ENCODE data around the gene SEMA3E.

Gene SEMA3E

DNA sequence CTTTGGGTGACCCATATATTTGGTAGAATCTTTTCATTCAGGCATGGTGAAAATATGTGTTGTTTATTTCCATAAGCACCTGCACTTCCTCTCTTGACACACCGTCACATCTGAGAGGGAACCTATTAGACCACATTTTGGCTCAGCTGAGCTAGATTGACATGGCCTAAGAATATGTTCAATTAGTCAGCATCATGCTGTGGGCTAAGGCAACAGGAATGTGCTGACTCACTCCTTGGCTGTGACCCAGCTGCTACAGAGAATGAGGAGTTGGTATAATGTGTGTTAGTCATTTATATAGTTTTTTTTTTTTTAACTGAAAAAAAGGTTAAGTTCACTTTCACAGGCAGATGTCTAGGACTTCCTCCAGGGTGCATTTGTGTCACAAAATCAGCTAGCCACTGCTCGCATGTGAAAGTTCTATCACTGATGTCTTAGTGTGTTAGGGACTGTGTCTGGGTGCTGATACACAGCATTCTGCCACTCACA is 180.6 kb downstream of the SEMA3E start:
- Histone ChIP-seq H3K9ac (ENCODE audit: low read length) (no peak overlapping the region), H3K9me3 (ENCODE audit: low read length) (no peaks in the 10 kb centered on the region), H4K20me1 (ENCODE audit: insufficient read depth, low read length) (no peaks in the 10 kb centered on the region), H3K4me2 (ENCODE audit: low read length) (no peak overlapping the region), H3F3A (ENCODE audit: insufficient read depth, low read length) (no peaks in the 10 kb centered on the region), H3K36me3 (ENCODE audit: insufficient read depth, low read length) (no peaks in the 10 kb centered on the region), H3K9me2 (ENCODE audit: low read depth, low read length) (no peaks in the 10 kb centered on the region), H3K27me3 (ENCODE audit: insufficient read depth, low read length) (no peaks in the 10 kb centered on the region), H3K4me1 (ENCODE audit: insufficient read depth, low read length, severe bottlenecking) (no peaks in the 10 kb centered on the region), H3K79me2 (ENCODE audit: insufficient read depth, low read length) (no peaks in the 10 kb centered on the region), H3K4me3 (ENCODE audit: low read depth, low read length, poor library complexity, severe bottlenecking) (no peak overlapping the region), H2AFZ (ENCODE audit: low read length) (no peak overlapping the region), H3K27ac (ENCODE audit: low read depth, low read length, poor library complexity, severe bottlenecking) (no peak overlapping the region)
- TF ChIP-seq EZH2 (IDR thresholded peaks at IDR 0.05; ENCODE audit: borderline replicate concordance, low read length): no peak
- TF ChIP-seq, protein P1, sequence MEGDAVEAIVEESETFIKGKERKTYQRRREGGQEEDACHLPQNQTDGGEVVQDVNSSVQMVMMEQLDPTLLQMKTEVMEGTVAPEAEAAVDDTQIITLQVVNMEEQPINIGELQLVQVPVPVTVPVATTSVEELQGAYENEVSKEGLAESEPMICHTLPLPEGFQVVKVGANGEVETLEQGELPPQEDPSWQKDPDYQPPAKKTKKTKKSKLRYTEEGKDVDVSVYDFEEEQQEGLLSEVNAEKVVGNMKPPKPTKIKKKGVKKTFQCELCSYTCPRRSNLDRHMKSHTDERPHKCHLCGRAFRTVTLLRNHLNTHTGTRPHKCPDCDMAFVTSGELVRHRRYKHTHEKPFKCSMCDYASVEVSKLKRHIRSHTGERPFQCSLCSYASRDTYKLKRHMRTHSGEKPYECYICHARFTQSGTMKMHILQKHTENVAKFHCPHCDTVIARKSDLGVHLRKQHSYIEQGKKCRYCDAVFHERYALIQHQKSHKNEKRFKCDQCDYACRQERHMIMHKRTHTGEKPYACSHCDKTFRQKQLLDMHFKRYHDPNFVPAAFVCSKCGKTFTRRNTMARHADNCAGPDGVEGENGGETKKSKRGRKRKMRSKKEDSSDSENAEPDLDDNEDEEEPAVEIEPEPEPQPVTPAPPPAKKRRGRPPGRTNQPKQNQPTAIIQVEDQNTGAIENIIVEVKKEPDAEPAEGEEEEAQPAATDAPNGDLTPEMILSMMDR (IDR thresholded peaks at IDR 0.05; ENCODE audit: low read length): no peak

DNA sequence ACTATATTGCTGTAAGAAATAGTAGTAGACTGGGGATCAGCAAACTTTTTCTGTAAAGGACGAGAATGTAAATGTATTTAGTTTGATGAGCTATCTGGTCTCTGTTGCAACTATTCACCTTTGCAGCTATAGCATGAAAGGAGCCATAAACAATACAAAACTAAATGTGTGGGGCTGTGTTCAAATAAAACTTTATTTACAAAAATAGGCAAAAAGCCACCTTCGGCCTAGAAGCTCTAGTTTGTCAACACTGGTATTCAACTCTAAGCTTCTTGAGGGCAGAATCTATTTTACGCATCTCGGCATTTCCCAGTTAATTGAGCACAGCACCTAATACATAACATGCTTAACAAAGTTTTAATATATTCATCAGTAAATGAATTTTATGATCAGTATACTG is 181.4 kb downstream of the SEMA3E start:
- Histone ChIP-seq H3K4me3 (ENCODE audit: low read depth, low read length, poor library complexity, severe bottlenecking) (no peak overlapping the region), H2AFZ (ENCODE audit: low read length) (no peak overlapping the region), H3K9ac (ENCODE audit: low read length) (no peak overlapping the region), H3K27ac (ENCODE audit: low read depth, low read length, poor library complexity, severe bottlenecking) (no peak overlapping the region), H3K4me2 (ENCODE audit: low read length) (no peak overlapping the region), H3K79me2 (ENCODE audit: insufficient read depth, low read length) (no peaks in the 10 kb centered on the region), H3K9me3 (ENCODE audit: low read length) (no peaks in the 10 kb centered on the region), H3F3A (ENCODE audit: insufficient read depth, low read length) (no peaks in the 10 kb centered on the region), H4K20me1 (ENCODE audit: insufficient read depth, low read length) (no peaks in the 10 kb centered on the region), H3K27me3 (ENCODE audit: insufficient read depth, low read length) (no peaks in the 10 kb centered on the region), H3K4me1 (ENCODE audit: insufficient read depth, low read length, severe bottlenecking) (no peaks in the 10 kb centered on the region), H3K36me3 (ENCODE audit: insufficient read depth, low read length) (no peaks in the 10 kb centered on the region), H3K9me2 (ENCODE audit: low read depth, low read length) (no peaks in the 10 kb centered on the region)
- TF ChIP-seq, protein P1 (IDR thresholded peaks at IDR 0.05; ENCODE audit: low read length): no peak
- TF ChIP-seq EZH2 (IDR thresholded peaks at IDR 0.05; ENCODE audit: borderline replicate concordance, low read length): no peak

DNA sequence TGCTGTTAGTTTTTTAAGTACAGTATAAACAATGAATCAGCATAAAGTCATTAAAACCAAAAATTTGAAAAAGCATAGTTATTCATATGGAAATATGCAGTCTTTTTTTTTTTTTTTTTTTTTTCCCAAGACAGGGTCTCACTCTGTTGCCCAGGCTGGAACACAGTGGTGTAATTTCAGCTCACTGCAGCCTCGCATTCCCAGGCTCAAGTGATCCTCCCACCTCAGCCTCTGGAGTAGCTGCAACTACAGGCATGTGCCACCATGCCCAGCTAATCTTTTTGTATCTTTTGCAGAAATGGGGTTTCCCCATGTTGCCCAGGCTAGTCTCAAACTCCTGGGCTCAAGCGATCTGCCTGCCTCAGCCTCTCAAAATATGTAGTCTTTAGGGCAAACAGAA is 182.0 kb downstream of the SEMA3E start:
- no peaks in the 10 kb centered on the region for H3K79me2 ChIP-seq (ENCODE audit: insufficient read depth, low read length)
- H3K9ac ChIP-seq (ENCODE audit: low read length): no peak overlapping the region

More for the DNA sequence above, 182.0 kb downstream of the SEMA3E start:
- Histone ChIP-seq H3K36me3 (ENCODE audit: insufficient read depth, low read length) (no peaks in the 10 kb centered on the region), H3K9me3 (ENCODE audit: low read length) (no peaks in the 10 kb centered on the region), H3K27me3 (ENCODE audit: insufficient read depth, low read length) (no peaks in the 10 kb centered on the region), H3K4me1 (ENCODE audit: insufficient read depth, low read length, severe bottlenecking) (no peaks in the 10 kb centered on the region), H2AFZ (ENCODE audit: low read length) (no peak overlapping the region), H3K9me2 (ENCODE audit: low read depth, low read length) (no peaks in the 10 kb centered on the region), H3F3A (ENCODE audit: insufficient read depth, low read length) (no peaks in the 10 kb centered on the region), H3K4me3 (ENCODE audit: low read depth, low read length, poor library complexity, severe bottlenecking) (no peak overlapping the region), H3K27ac (ENCODE audit: low read depth, low read length, poor library complexity, severe bottlenecking) (no peak overlapping the region), H3K4me2 (ENCODE audit: low read length) (no peak overlapping the region), H4K20me1 (ENCODE audit: insufficient read depth, low read length) (no peaks in the 10 kb centered on the region)
- TF ChIP-seq EZH2 (IDR thresholded peaks at IDR 0.05; ENCODE audit: borderline replicate concordance, low read length): no peak
- TF ChIP-seq, protein P1 (IDR thresholded peaks at IDR 0.05; ENCODE audit: low read length): no peak

Measured in OCI-LY1 (cell line).